ENCODE data around the gene CHSY3.

The CHSY3 gene

GRCh38 chr5:130090569-130091270 is 186.5 kb downstream of the CHSY3 start:
- DNase-seq (ENCODE audit: low read depth, low spot score): no peak

GRCh38 chr5:130092991-130093390 is 188.7 kb downstream of the CHSY3 start:
- no peak for DNase-seq (ENCODE audit: low read depth, low spot score)

GRCh38 chr5:130096483-130096882 is 192.2 kb downstream of the CHSY3 start:
- DNase-seq (ENCODE audit: low read depth, low spot score): no peak

- no peak for DNase-seq (ENCODE audit: low read depth, low spot score)
Measured at GRCh38 chr5:130099008-130099407, 194.7 kb downstream of the CHSY3 start.

GRCh38 chr5:130102375-130102774 is 198.1 kb downstream of the CHSY3 start:
- no peak for DNase-seq (ENCODE audit: low read depth, low spot score)

GRCh38 chr5:130102960-130103359 is 198.7 kb downstream of the CHSY3 start:
- DNase-seq (ENCODE audit: low read depth, low spot score): no peak

- DNase-seq (ENCODE audit: low read depth, low spot score): no peak
Measured at GRCh38 chr5:130104895-130105688, 200.8 kb downstream of the CHSY3 start.

- no peak for DNase-seq (ENCODE audit: low read depth, low spot score)
Measured at GRCh38 chr5:130106480-130106879, 202.2 kb downstream of the CHSY3 start.

GRCh38 chr5:130109152-130109551 is 204.9 kb downstream of the CHSY3 start:
- no peak for DNase-seq (ENCODE audit: low read depth, low spot score)

- no peak for DNase-seq (ENCODE audit: low read depth, low spot score)
Measured at GRCh38 chr5:130110328-130110727, 206.1 kb downstream of the CHSY3 start.

GRCh38 chr5:130111746-130112145 is 207.5 kb downstream of the CHSY3 start:
- DNase-seq (ENCODE audit: low read depth, low spot score): no peak

- DNase-seq (ENCODE audit: low read depth, low spot score): no peak
Measured at GRCh38 chr5:130112246-130112645, 208.0 kb downstream of the CHSY3 start.

- no peak for DNase-seq (ENCODE audit: low read depth, low spot score)
Measured at GRCh38 chr5:130115686-130116085, 211.4 kb downstream of the CHSY3 start.

- DNase-seq (ENCODE audit: low read depth, low spot score): no peak
Measured at GRCh38 chr5:130116462-130116861, 212.2 kb downstream of the CHSY3 start.

GRCh38 chr5:130116972-130117371 is 212.7 kb downstream of the CHSY3 start:
- DNase-seq (ENCODE audit: low read depth, low spot score): no peak

GRCh38 chr5:130126746-130127145 is 222.5 kb downstream of the CHSY3 start:
- no peak for DNase-seq (ENCODE audit: low read depth, low spot score)

- no peak for DNase-seq (ENCODE audit: low read depth, low spot score)
Measured at GRCh38 chr5:130135506-130135905, 231.2 kb downstream of the CHSY3 start.

- no peak for DNase-seq (ENCODE audit: low read depth, low spot score)
Measured at GRCh38 chr5:130136300-130136699, 232.0 kb downstream of the CHSY3 start.

GRCh38 chr5:130137681-130138080 is 233.4 kb downstream of the CHSY3 start:
- DNase-seq (ENCODE audit: low read depth, low spot score): no peak

- DNase-seq (ENCODE audit: low read depth, low spot score): no peak
Measured at GRCh38 chr5:130138406-130139045, 234.3 kb downstream of the CHSY3 start.

- DNase-seq (ENCODE audit: low read depth, low spot score): no peak
Measured at GRCh38 chr5:130141659-130142320, 237.5 kb downstream of the CHSY3 start.

- no peak for DNase-seq (ENCODE audit: low read depth, low spot score)
Measured at GRCh38 chr5:130151239-130151638, 247.0 kb downstream of the CHSY3 start.
